K562 (cell line): Measurements from ENCODE around the gene MLANA. TPM values are rescaled to one million over a fixed set of nuclear protein-coding genes. Genes with fewer than 3 reads are reported as not detected.

Experiments
- BRF1 ChIP-seq: IDR thresholded peaks from 3 replicates; pipeline ENCODE4 v1.6.1; 2011; ENCODE audit warnings: borderline replicate concordance, mild to moderate bottlenecking; ENCODE audit not compliant: insufficient read length; ENCODE audit errors: extremely low read depth
- CHD1 ChIP-seq: fragments of 200-600 bp; sonication (generic); IDR thresholded peaks from one replicate; pipeline ENCODE4 v1.6.1; 2012; ENCODE audit warnings: mild to moderate bottlenecking, moderate library complexity, low read length, inconsistent platforms
- DMBX1 ChIP-seq: fragments of 250-450 bp; sonication (Bioruptor Pico); IDR thresholded peaks from 2 replicates; pipeline ENCODE4 v1.8.0; 2022; ENCODE audit warnings: inconsistent platforms, mild to moderate bottlenecking, moderate library complexity, borderline replicate concordance
- EGR1 ChIP-seq: fragments of 450-650 bp; conservative IDR thresholded peaks from 2 replicates; pipeline ENCODE4 v1.6.1; 2017; ENCODE audit warnings: mild to moderate bottlenecking
- FOXM1 ChIP-seq, 2 experiments: fragments of 450-650 bp in 1 of 2; sonication (generic) in 1 of 2; formaldehyde crosslinking in 1 of 2; IDR thresholded peaks; 2 replicates each; pipeline versions ENCODE4 v1.6.1 to v1.9.0; 2017 to 2022; ENCODE audit warnings: low read depth in 2 of 2, mild to moderate bottlenecking in 2 of 2, missing genetic modification reagents in 1 of 2, moderate library complexity in 1 of 2
- NCOA4 ChIP-seq: fragments of 450-650 bp; IDR thresholded peaks from 2 replicates; pipeline ENCODE4 v1.6.1; 2018; ENCODE audit warnings: mild to moderate bottlenecking; ENCODE audit not compliant: partially characterized antibody
- NEUROD1 ChIP-seq: fragments of 150-350 bp; IDR thresholded peaks from 2 replicates; pipeline ENCODE4 v1.6.1; 2014; ENCODE audit warnings: borderline replicate concordance, low read length, low read depth; ENCODE audit not compliant: partially characterized antibody
- NFE2 ChIP-seq: IDR thresholded peaks from 2 replicates; pipeline ENCODE4 v1.6.1; 2014; ENCODE audit warnings: antibody characterized with exemption, low read depth
- PCBP1 ChIP-seq: fragments of 200-400 bp; formaldehyde crosslinking; IDR thresholded peaks from 2 replicates; pipeline ENCODE4 v1.6.1; 2018; ENCODE audit warnings: mild to moderate bottlenecking, low read depth, low read length; ENCODE audit not compliant: poor library complexity, severe bottlenecking
- PHB2 ChIP-seq: fragments of 450-650 bp; IDR thresholded peaks from 2 replicates; pipeline ENCODE4 v1.6.1; 2017; ENCODE audit warnings: low read depth
- RAD21 ChIP-seq, 2 experiments: fragments of 250-450 bp in 1 of 2; fragments of 450-650 bp in 1 of 2; sonication (Bioruptor Pico) in 1 of 2; formaldehyde crosslinking in 1 of 2; IDR thresholded peaks in 1 of 2; conservative IDR thresholded peaks in 1 of 2; 2 replicates each; pipeline versions ENCODE4 v1.4.0 to v1.8.0; 2020 to 2022; ENCODE audit warnings: mild to moderate bottlenecking in 2 of 2, moderate library complexity in 1 of 2
- SREBF2 ChIP-seq: sonication (generic); formaldehyde crosslinking; IDR thresholded peaks from 2 replicates; pipeline ENCODE4 v1.4.0; 2020; ENCODE audit warnings: mild to moderate bottlenecking, missing genetic modification reagents
- SUPT5H ChIP-seq: fragments of 450-650 bp; IDR thresholded peaks from 2 replicates; pipeline ENCODE4 v1.6.1; 2016
- THRAP3 ChIP-seq: fragments of 450-650 bp; IDR thresholded peaks from 2 replicates; pipeline ENCODE4 v1.6.1; 2016; ENCODE audit warnings: mild to moderate bottlenecking, inconsistent platforms, borderline replicate concordance
- ZKSCAN8 ChIP-seq: fragments of 200-800 bp; sonication (Bioruptor generic); IDR thresholded peaks from 2 replicates; pipeline ENCODE4 v1.6.1; 2016; ENCODE audit warnings: missing genetic modification characterization, missing compliant biosample characterization
- polyA plus RNA-seq, 8 experiments: library from polyadenylated mRNA; depleted of rRNA in 4 of 8; stranded (reverse) in 5 of 8; unstranded in 3 of 8; fragments of >200 nt; fragmentation: Nextera tagmentation in 2 of 8; fragmentation: Illumina TruSeq in 1 of 8; extraction: Ambion mirVana in 2 of 8; extraction: Trizol in 1 of 8; gene quantifications; 2 replicates each; pipeline versions ENCODE4 v1.2.1 to v1.2.3, GENCODE V29; 2011 to 2014; ENCODE audit warnings: inconsistent platforms in 1 of 8, missing spikeins in 1 of 8
- total RNA-seq, 7 experiments: library from RNA; depleted of rRNA in 6 of 7; stranded (reverse); fragments of >200 nt in 6 of 7; fragmentation: Illumina TruSeq in 2 of 7; extraction: Trizol in 2 of 7; gene quantifications; 2 replicates each; pipeline versions ENCODE4 v1.2.1 to v1.2.3, GENCODE V29; 2011 to 2021; ENCODE audit warnings: low replicate concordance in 1 of 7
- TF ChIP-seq, protein P1 (sequence below), 2 experiments: fragments of 450-650 bp; formaldehyde crosslinking in 1 of 2; IDR thresholded peaks; 2 replicates each; pipeline versions ENCODE4 v1.4.0 to v1.6.1; 2014 to 2020; ENCODE audit warnings: mild to moderate bottlenecking in 2 of 2, borderline replicate concordance in 1 of 2, low read depth in 1 of 2
- TF ChIP-seq, protein P2 (sequence below): IDR thresholded peaks from 3 replicates; pipeline ENCODE4 v1.6.1; 2011; ENCODE audit warnings: borderline replicate concordance, mild to moderate bottlenecking; ENCODE audit not compliant: insufficient read length, insufficient read depth

The MLANA gene
- total and polyA plus RNA-seq, 9 of the 15 experiments (the other 6 are each of a cell fraction or from before 2014, with no cell fraction given) = not detected

DNA sequence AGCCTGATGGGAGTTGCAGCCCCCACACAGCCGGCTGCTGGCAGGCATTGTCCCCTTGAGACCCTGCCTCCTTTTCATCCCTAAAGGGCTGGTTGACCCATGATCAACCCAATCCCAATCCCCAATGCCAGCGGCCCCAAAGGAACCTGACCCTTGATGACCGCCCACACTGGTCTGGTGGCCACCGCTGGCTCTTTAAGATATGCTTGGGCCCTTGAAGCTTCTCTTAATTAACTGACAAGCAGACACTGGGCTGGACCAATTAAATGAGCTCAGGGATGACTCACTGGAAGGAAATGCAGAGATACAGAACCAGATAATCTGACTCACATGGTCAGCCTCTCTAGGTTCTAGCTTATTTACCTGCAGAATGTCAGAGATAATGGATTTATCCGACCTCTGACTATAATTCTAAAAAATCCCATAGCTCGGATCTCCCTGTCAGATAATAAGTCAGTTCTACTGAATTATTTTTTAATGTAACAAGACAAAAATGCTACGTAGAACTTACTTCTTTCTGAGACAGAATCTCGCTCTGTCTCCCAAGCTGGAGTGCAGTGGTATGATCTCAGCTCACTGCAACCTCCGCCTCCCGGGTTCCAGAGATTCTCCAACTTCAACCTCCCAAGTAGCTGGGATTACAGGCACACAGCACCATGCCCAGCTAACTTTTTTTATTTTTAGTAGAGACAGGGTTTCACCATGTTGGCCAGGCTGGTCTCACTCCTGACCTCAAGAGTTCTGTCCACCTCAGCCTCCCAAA lies 11.1 kb upstream of the MLANA start (continued):
- TF ChIP-seq, protein P1, sequence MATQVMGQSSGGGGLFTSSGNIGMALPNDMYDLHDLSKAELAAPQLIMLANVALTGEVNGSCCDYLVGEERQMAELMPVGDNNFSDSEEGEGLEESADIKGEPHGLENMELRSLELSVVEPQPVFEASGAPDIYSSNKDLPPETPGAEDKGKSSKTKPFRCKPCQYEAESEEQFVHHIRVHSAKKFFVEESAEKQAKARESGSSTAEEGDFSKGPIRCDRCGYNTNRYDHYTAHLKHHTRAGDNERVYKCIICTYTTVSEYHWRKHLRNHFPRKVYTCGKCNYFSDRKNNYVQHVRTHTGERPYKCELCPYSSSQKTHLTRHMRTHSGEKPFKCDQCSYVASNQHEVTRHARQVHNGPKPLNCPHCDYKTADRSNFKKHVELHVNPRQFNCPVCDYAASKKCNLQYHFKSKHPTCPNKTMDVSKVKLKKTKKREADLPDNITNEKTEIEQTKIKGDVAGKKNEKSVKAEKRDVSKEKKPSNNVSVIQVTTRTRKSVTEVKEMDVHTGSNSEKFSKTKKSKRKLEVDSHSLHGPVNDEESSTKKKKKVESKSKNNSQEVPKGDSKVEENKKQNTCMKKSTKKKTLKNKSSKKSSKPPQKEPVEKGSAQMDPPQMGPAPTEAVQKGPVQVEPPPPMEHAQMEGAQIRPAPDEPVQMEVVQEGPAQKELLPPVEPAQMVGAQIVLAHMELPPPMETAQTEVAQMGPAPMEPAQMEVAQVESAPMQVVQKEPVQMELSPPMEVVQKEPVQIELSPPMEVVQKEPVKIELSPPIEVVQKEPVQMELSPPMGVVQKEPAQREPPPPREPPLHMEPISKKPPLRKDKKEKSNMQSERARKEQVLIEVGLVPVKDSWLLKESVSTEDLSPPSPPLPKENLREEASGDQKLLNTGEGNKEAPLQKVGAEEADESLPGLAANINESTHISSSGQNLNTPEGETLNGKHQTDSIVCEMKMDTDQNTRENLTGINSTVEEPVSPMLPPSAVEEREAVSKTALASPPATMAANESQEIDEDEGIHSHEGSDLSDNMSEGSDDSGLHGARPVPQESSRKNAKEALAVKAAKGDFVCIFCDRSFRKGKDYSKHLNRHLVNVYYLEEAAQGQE (IDR thresholded peaks at IDR 0.05; ENCODE audit: borderline replicate concordance) = no peak
- TF ChIP-seq, protein P1 (CRISPR knock-in tag; IDR thresholded peaks at IDR 0.05; ENCODE audit: low read depth) = no peak
- TF ChIP-seq NCOA4 = no peak
- no peak for TF ChIP-seq SUPT5H
- TF ChIP-seq FOXM1 (IDR thresholded peaks at IDR 0.05; ENCODE audit: low read depth) = peak; percentile 61
- no peak for TF ChIP-seq FOXM1 (CRISPR knock-in tag; IDR thresholded peaks at IDR 0.05; ENCODE audit: low read depth)
- TF ChIP-seq NEUROD1 = peak; percentile 67
- TF ChIP-seq, protein P2, sequence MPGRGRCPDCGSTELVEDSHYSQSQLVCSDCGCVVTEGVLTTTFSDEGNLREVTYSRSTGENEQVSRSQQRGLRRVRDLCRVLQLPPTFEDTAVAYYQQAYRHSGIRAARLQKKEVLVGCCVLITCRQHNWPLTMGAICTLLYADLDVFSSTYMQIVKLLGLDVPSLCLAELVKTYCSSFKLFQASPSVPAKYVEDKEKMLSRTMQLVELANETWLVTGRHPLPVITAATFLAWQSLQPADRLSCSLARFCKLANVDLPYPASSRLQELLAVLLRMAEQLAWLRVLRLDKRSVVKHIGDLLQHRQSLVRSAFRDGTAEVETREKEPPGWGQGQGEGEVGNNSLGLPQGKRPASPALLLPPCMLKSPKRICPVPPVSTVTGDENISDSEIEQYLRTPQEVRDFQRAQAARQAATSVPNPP = no peak
- TF ChIP-seq ZKSCAN8 (CRISPR knock-in tag) = no peak
- TF ChIP-seq THRAP3 = no peak
- TF ChIP-seq PHB2 = no peak
- no peak for TF ChIP-seq CHD1
- no peak for TF ChIP-seq NFE2
- TF ChIP-seq PCBP1 = no peak
- no peak for TF ChIP-seq SREBF2 (CRISPR knock-in tag)
- TF ChIP-seq DMBX1 (CRISPR knock-in tag) = no peak
- TF ChIP-seq BRF1 = no peak
- no peak for TF ChIP-seq RAD21 (CRISPR knock-in tag; conservative IDR thresholded peaks at IDR 0.05 in 1 of 2, IDR thresholded peaks at IDR 0.05 in 1 of 2)
- peak; percentile 90 for TF ChIP-seq EGR1
